B cell (primary cell): ENCODE data around the gene CCDC138. TPM values are rescaled to one million over a fixed set of nuclear protein-coding genes. Genes with fewer than 3 reads are reported as not detected.
A peak's percentile ranks its signal among the peaks of the same experiment; 100 is the strongest.
"Not testable (repeated sequence)": the region's sequence is repeated elsewhere in the genome, so short reads cannot be mapped to it uniquely, and the experiment has no call there.

Experiments used
- ATAC-seq: fragments of 200-7000 bp; cut with Tn5 transposase; one replicate; pipeline ENCODE4 v1.10.0; 2021; ENCODE audit warnings: low read depth, mild to moderate bottlenecking, moderate number of reproducible peaks, moderate library complexity
- CTCF ChIA-PET: fragments of 350-600 bp; sonication (Branson Sonifier 250); formaldehyde crosslinking; loops from one replicate; lab custom pipeline; 2021; ENCODE audit warnings: antibody characterized with exemption, inconsistent platforms; lab: Charles Lee
- POLR2A ChIA-PET: fragments of 350-600 bp; sonication (Branson Sonifier 250); formaldehyde crosslinking; loops from one replicate; lab custom pipeline; 2021; ENCODE audit warnings: antibody characterized with exemption; lab: Charles Lee
- DNase-seq: peaks from one replicate; pipeline ENCODE4 v3.0.0; 2013
- H2AFZ ChIP-seq: 2 replicates; pipeline ENCODE4 v1.6.1; 2012; ENCODE audit warnings: mild to moderate bottlenecking, low read depth, low read length; ENCODE audit not compliant: insufficient read depth, poor library complexity, severe bottlenecking
- H3K27ac ChIP-seq, 2 donors: 1 replicate in 1 of 2; 2 replicates in 1 of 2; pipeline ENCODE4 v1.5.1; 2012 to 2013; ENCODE audit warnings: low read length in 2 of 2, mild to moderate bottlenecking in 2 of 2, moderate library complexity in 1 of 2
- H3K27me3 ChIP-seq, 4 experiments: fragments of 200-600 bp in 1 of 4; sonication (generic) in 1 of 4; replicated peaks in 1 of 4; 1 replicate in 2 of 4; 2 replicates in 2 of 4; pipeline versions ENCODE4 v1.6.1 to v1.7.0; 2013 to 2016; ENCODE audit warnings: low read length in 3 of 4, mild to moderate bottlenecking in 2 of 4, mixed read lengths in 1 of 4, moderate library complexity in 1 of 4; ENCODE audit not compliant: insufficient read depth in 4 of 4, control insufficient read depth in 3 of 4; ENCODE audit errors: control extremely low read depth in 1 of 4
- H3K36me3 ChIP-seq, 2 experiments: replicated peaks in 1 of 2; 1 replicate in 1 of 2; 2 replicates in 1 of 2; pipeline versions ENCODE4 v1.6.1 to v1.7.1; 2013; ENCODE audit warnings: low read length in 1 of 2; ENCODE audit not compliant: insufficient read depth in 2 of 2, control insufficient read depth in 1 of 2; ENCODE audit errors: control extremely low read depth in 1 of 2, extremely low read depth in 1 of 2
- H3K4me1 ChIP-seq, 2 donors: fragments of 200-600 bp in 1 of 2; sonication (generic) in 1 of 2; 1 replicate in 1 of 2; 2 replicates in 1 of 2; pipeline versions ENCODE4 v1.5.1 to v1.6.1; 2013 to 2017; ENCODE audit warnings: low read length in 2 of 2; ENCODE audit not compliant: control insufficient read depth in 2 of 2, insufficient read depth in 2 of 2
- H3K4me2 ChIP-seq: replicated peaks from 2 replicates; pipeline ENCODE3; 2012; ENCODE audit warnings: mild to moderate bottlenecking, low read depth, low read length; ENCODE audit not compliant: poor library complexity, severe bottlenecking
- H3K4me3 ChIP-seq, 5 experiments: fragments of 200-600 bp in 1 of 5; sonication (generic) in 1 of 5; 1 replicate in 3 of 5; 2 replicates in 2 of 5; pipeline versions ENCODE4 v1.5.1 to v1.7.0; 2011 to 2016; ENCODE audit warnings: low read length in 4 of 5, mild to moderate bottlenecking in 4 of 5, low read depth in 2 of 5, control low read depth in 1 of 5, moderate library complexity in 1 of 5; ENCODE audit not compliant: insufficient read depth in 1 of 5; ENCODE audit errors: control extremely low read depth in 1 of 5, extremely low read depth in 1 of 5
- H3K79me2 ChIP-seq: fragments of 200-600 bp; sonication (generic); one replicate; pipeline ENCODE4 v1.6.0; 2016; ENCODE audit warnings: low read length; ENCODE audit not compliant: control insufficient read depth, insufficient read depth
- H3K9ac ChIP-seq: fragments of 200-600 bp; sonication (generic); 2 replicates; pipeline ENCODE4 v1.6.1; 2017; ENCODE audit warnings: mild to moderate bottlenecking, low read length, moderate library complexity
- H3K9me3 ChIP-seq, 3 donors: one replicate each; pipeline versions ENCODE4 v1.6.1 to v1.7.1; 2013; ENCODE audit warnings: low read length in 2 of 3; ENCODE audit not compliant: control insufficient read depth in 2 of 3, insufficient read depth in 1 of 3; ENCODE audit errors: control extremely low read depth in 1 of 3
- H4K20me1 ChIP-seq: 2 replicates; pipeline ENCODE4 v1.6.0; 2012; ENCODE audit warnings: mild to moderate bottlenecking, low read length; ENCODE audit not compliant: insufficient read depth, control insufficient read depth, poor library complexity, severe bottlenecking
- H3K27ac Mint-ChIP-seq: one replicate; pipeline ENCODE4 v1.8.0; 2021; ENCODE audit warnings: mixed read lengths
- H3K27me3 Mint-ChIP-seq: one replicate; pipeline ENCODE4 v1.8.0; 2021; ENCODE audit warnings: mixed read lengths
- H3K4me1 Mint-ChIP-seq: one replicate; pipeline ENCODE4 v1.8.0; 2021; ENCODE audit warnings: mixed read lengths
- H3K4me3 Mint-ChIP-seq: one replicate; pipeline ENCODE4 v1.8.0; 2021; ENCODE audit warnings: mixed read lengths
- H3K9me3 Mint-ChIP-seq: one replicate; pipeline ENCODE4 v1.8.0; 2022; ENCODE audit warnings: mixed read lengths; ENCODE audit not compliant: insufficient read depth
- CTCF ChIP-seq: fragments of 200-600 bp; IDR thresholded peaks from one replicate; pipeline ENCODE4 v1.8.0; 2022; ENCODE audit warnings: antibody characterized with exemption, mild to moderate bottlenecking
- EZH2 ChIP-seq: IDR thresholded peaks from 2 replicates; pipeline ENCODE4 v1.6.1; 2012; ENCODE audit warnings: borderline replicate concordance, low read depth, mild to moderate bottlenecking, moderate library complexity, low read length; ENCODE audit not compliant: insufficient read depth, poor library complexity, severe bottlenecking
- WGBS: methylation state at CpG from one replicate; pipeline ENCODE4 v1.1.5; 2013; ENCODE audit warnings: missing lambda C conversion rate; ENCODE audit not compliant: insufficient coverage; 5-methylcytosine and 5-hydroxymethylcytosine counted together
- intact Hi-C: fragments of 100-400 bp; cut with micrococcal nuclease; formaldehyde crosslinking; loops from one replicate; pipeline ENCODE4 v1.10.0; 2022
- polyA minus RNA-seq: library from RNA; depleted of rRNA, polyadenylated mRNA; stranded (reverse); fragments of >200 nt; gene quantifications from 2 replicates; pipeline ENCODE4 v1.2.3, GENCODE V29; 2012
- polyA plus RNA-seq: library from polyadenylated mRNA; depleted of rRNA; stranded (reverse); fragments of >200 nt; gene quantifications from 2 replicates; pipeline ENCODE4 v1.2.3, GENCODE V29; 2012
- total RNA-seq, 2 donors: library from RNA; stranded (reverse); fragments of 120-200 nt in 1 of 2; gene quantifications; 1 replicate in 1 of 2; 2 replicates in 1 of 2; pipeline versions ENCODE4 v1.2.3 to v1.2.4, GENCODE V29; 2013 to 2022

The CCDC138 gene
- total RNA-seq (11.4 and 16.3 TPM in 2 replicates), polyA plus RNA-seq (3.3 and 4.1 TPM in 2 replicates), polyA minus RNA-seq (2.3 and 4.2 TPM in 2 replicates)
- 11.8 TPM for total RNA-seq (2013)

GRCh38 chr2:108786354-108787215, at the start of gene CCDC138:
Gene CCDC138, plus strand, starts transcription at chr2:108786771. Its CDS starts 52 bp downstream, at chr2:108786823.
- H3K4me3 Mint-ChIP-seq, result peak within 1 kb of the TSS; percentile 99
- CTCF ChIA-PET, result no interaction called here

GRCh38 chr2:108757973-108758372, 28.6 kb upstream of the CCDC138 start:
- H3K27ac ChIP-seq, H3K79me2 ChIP-seq, H3K4me2 ChIP-seq, DNase-seq, H3K4me3 Mint-ChIP-seq, H3K27me3 ChIP-seq, H3K27ac Mint-ChIP-seq, H3K4me1 Mint-ChIP-seq, H2AFZ ChIP-seq, H3K4me1 ChIP-seq, CTCF ChIA-PET, H3K27me3 Mint-ChIP-seq, H4K20me1 ChIP-seq, ATAC-seq, H3K9ac ChIP-seq, POLR2A ChIA-PET, intact Hi-C loops, H3K4me3 ChIP-seq, H3K9me3 ChIP-seq, H3K9me3 Mint-ChIP-seq: not testable (repeated sequence)
- H3K36me3 ChIP-seq, result peaks cover 4 to 20% of the 10 kb centered on the region in 2 experiments
- no CpG with 5 or more reads among the region's 9 CpGs for WGBS

More at GRCh38 chr2:108786354-108787215, at the start of gene CCDC138:
- Histone ChIP-seq H3K27ac (peak within 1 kb of the TSS; percentile 69 to 86), H3K9ac (peak within 1 kb of the TSS; percentile 94), H3K36me3 (peaks cover 0 to 22% of the 10 kb centered on the region in 2 experiments), H2AFZ (peak within 1 kb of the TSS; percentile 88), H3K9me3 (no peaks in the 10 kb centered on the region), H3K27me3 (no peaks in the 10 kb centered on the region), H3K79me2 (peaks cover 4% of the 10 kb centered on the region), H3K4me2 (peak within 1 kb of the TSS; percentile 83), H4K20me1 (no peaks in the 10 kb centered on the region), H3K4me1 (peaks cover 6 to 7% of the 10 kb centered on the region in 2 donors), H3K4me3 (peak within 1 kb of the TSS; percentile 61 to 88 (median 70))
- TF ChIP-seq CTCF (no peak), EZH2 (no peak)
- Mint-ChIP-seq H3K27ac (peak within 1 kb of the TSS; percentile 91), H3K27me3 (no peaks in the 10 kb centered on the region), H3K4me1 (peaks cover 12% of the 10 kb centered on the region), H3K9me3 (no peaks in the 10 kb centered on the region)
- intact Hi-C loops, result loop anchor here (1.0 to 5.0 kb wide), 4 partner anchors 67 to 338 kb away; partner anchors contain the start of genes GCC2, LIMS1 and RANBP2
- POLR2A ChIA-PET, result no interaction called here
- WGBS, result under 1% methylated on average over 76 of the region's 78 CpGs
- DNase-seq, result peak; percentile 92
- peak; percentile 97 for ATAC-seq

GRCh38 chr2:108762618-108763017, 24.0 kb upstream of the CCDC138 start:
- H3K9ac ChIP-seq, H3K79me2 ChIP-seq, H4K20me1 ChIP-seq, H3K27me3 Mint-ChIP-seq, H3K9me3 ChIP-seq, H3K27ac Mint-ChIP-seq, H3K9me3 Mint-ChIP-seq, H3K27ac ChIP-seq, H2AFZ ChIP-seq, ATAC-seq, DNase-seq, H3K4me3 ChIP-seq, H3K4me2 ChIP-seq, intact Hi-C loops, POLR2A ChIA-PET, H3K4me1 Mint-ChIP-seq, H3K4me1 ChIP-seq, H3K4me3 Mint-ChIP-seq, CTCF ChIA-PET, H3K27me3 ChIP-seq: not testable (repeated sequence)
- H3K36me3 ChIP-seq, result peaks cover 8 to 39% of the 10 kb centered on the region in 2 experiments
